Measurements from ENCODE around the gene TMEM214. TPM values are rescaled to one million over a fixed set of nuclear protein-coding genes. Genes with fewer than 3 reads are reported as not detected.

Gene TMEM214
- total RNA-seq, 1 donor from 2014 or later = 83.9 TPM

GRCh38 chr2:27033253-27033852, 588 bp downstream of the TMEM214 start:
- TF ChIP-seq CTCF (conservative IDR thresholded peaks at IDR 0.05) = peak; percentile 5
- peaks cover 23% of the 10 kb centered on the region for H3K4me1 Mint-ChIP-seq (ENCODE audit: unreplicated experiment)

GRCh38 chr2:27038012-27038411, 5.2 kb downstream of the TMEM214 start:
- peaks cover 29% of the 10 kb centered on the region for H3K36me3 Mint-ChIP-seq
- DNase-seq (ENCODE audit: extremely low spot score, unreplicated experiment) = no peak
- no peak overlapping the region for H3K27ac Mint-ChIP-seq
- peaks cover 17% of the 10 kb centered on the region for H3K4me1 Mint-ChIP-seq (ENCODE audit: unreplicated experiment)
- H3K4me3 Mint-ChIP-seq = no peak overlapping the region
- TF ChIP-seq CTCF (conservative IDR thresholded peaks at IDR 0.05) = no peak
- H3K9me3 Mint-ChIP-seq = no peaks in the 10 kb centered on the region
- no peaks in the 10 kb centered on the region for H3K27me3 Mint-ChIP-seq

More at GRCh38 chr2:27033253-27033852, 588 bp downstream of the TMEM214 start:
- Mint-ChIP-seq H3K4me3 (peak overlapping the region; percentile 96), H3K27me3 (no peaks in the 10 kb centered on the region), H3K9me3 (no peaks in the 10 kb centered on the region), H3K27ac (peak overlapping the region; percentile 71), H3K36me3 (peaks cover 19% of the 10 kb centered on the region)
- no peak for DNase-seq (ENCODE audit: extremely low spot score, unreplicated experiment)

- no peaks in the 10 kb centered on the region for H3K27me3 Mint-ChIP-seq
- H3K4me1 Mint-ChIP-seq (ENCODE audit: unreplicated experiment) = peaks cover 11% of the 10 kb centered on the region
- no peak for DNase-seq (ENCODE audit: extremely low spot score, unreplicated experiment)
- H3K27ac Mint-ChIP-seq = no peak overlapping the region
- TF ChIP-seq CTCF (conservative IDR thresholded peaks at IDR 0.05) = no peak
- H3K4me3 Mint-ChIP-seq = no peak overlapping the region
- H3K36me3 Mint-ChIP-seq = peaks cover 24% of the 10 kb centered on the region
- H3K9me3 Mint-ChIP-seq = no peaks in the 10 kb centered on the region
Observed at GRCh38 chr2:27038631-27039339, 6.0 kb downstream of the TMEM214 start.

GRCh38 chr2:27039426-27039825, 6.7 kb downstream of the TMEM214 start:
- Mint-ChIP-seq H3K4me3 (no peak overlapping the region), H3K4me1 (ENCODE audit: unreplicated experiment) (peaks cover 6% of the 10 kb centered on the region), H3K9me3 (no peaks in the 10 kb centered on the region), H3K27ac (no peak overlapping the region), H3K27me3 (no peaks in the 10 kb centered on the region), H3K36me3 (peaks cover 20% of the 10 kb centered on the region)
- no peak for DNase-seq (ENCODE audit: extremely low spot score, unreplicated experiment)
- no peak for TF ChIP-seq CTCF (conservative IDR thresholded peaks at IDR 0.05)

GRCh38 chr2:27039871-27040270, 7.1 kb downstream of the TMEM214 start:
- no peak overlapping the region for H3K4me3 Mint-ChIP-seq
- peaks cover 20% of the 10 kb centered on the region for H3K36me3 Mint-ChIP-seq
- H3K4me1 Mint-ChIP-seq (ENCODE audit: unreplicated experiment) = peaks cover 6% of the 10 kb centered on the region
- no peaks in the 10 kb centered on the region for H3K27me3 Mint-ChIP-seq
- H3K27ac Mint-ChIP-seq = no peak overlapping the region
- no peaks in the 10 kb centered on the region for H3K9me3 Mint-ChIP-seq
- TF ChIP-seq CTCF (conservative IDR thresholded peaks at IDR 0.05) = no peak
- no peak for DNase-seq (ENCODE audit: extremely low spot score, unreplicated experiment)
